CD4-positive, alpha-beta T cell treated with Interleukin-4 for 4 hours (primary cell): Measurements from ENCODE around the gene GJD3.
"Not testable (repeated sequence)": the region's sequence is repeated elsewhere in the genome, so short reads cannot be mapped to it uniquely, and the experiment has no call there.

Experiments used
- DNase-seq: peaks from one replicate; pipeline ENCODE4 v3.0.0-alpha.2; 2020

GJD3 gene

GRCh38 chr17:40364121-40364861 lies at the start of gene GJD3:
TSS of gene GJD3 (minus strand) at chr17:40364737. CDS start at chr17:40363815, 922 bp downstream.
- DNase-seq = no peak

- DNase-seq = not testable (repeated sequence)
These were observed 49.8 kb upstream of the GJD3 start for GRCh38 chr17:40414312-40414711.

- DNase-seq = no peak
These were observed 48.3 kb upstream of the GJD3 start for GRCh38 chr17:40412880-40413279.

- no peak for DNase-seq
These were observed 47.3 kb upstream of the GJD3 start for GRCh38 chr17:40411821-40412220.

- no peak for DNase-seq
These were observed 45.5 kb upstream of the GJD3 start for GRCh38 chr17:40410082-40410481.

GRCh38 chr17:40409540-40409939 lies 45.0 kb upstream of the GJD3 start:
- not testable (repeated sequence) for DNase-seq

GRCh38 chr17:40407460-40407859 lies 42.9 kb upstream of the GJD3 start:
- no peak for DNase-seq

GRCh38 chr17:40404003-40404402 lies 39.5 kb upstream of the GJD3 start:
- no peak for DNase-seq

- peak; percentile 25 for DNase-seq
These were observed 38.1 kb upstream of the GJD3 start for GRCh38 chr17:40402668-40403067.

GRCh38 chr17:40399185-40399584 lies 34.6 kb upstream of the GJD3 start:
- peak; percentile 31 for DNase-seq

GRCh38 chr17:40386555-40386954 lies 22.0 kb upstream of the GJD3 start:
- not testable (repeated sequence) for DNase-seq

- no peak for DNase-seq
These were observed 17.7 kb upstream of the GJD3 start for GRCh38 chr17:40382251-40382650.

GRCh38 chr17:40378966-40379365 lies 14.4 kb upstream of the GJD3 start:
- DNase-seq = no peak

- no peak for DNase-seq
These were observed 13.3 kb upstream of the GJD3 start for GRCh38 chr17:40377832-40378231.

- not testable (repeated sequence) for DNase-seq
These were observed 12.0 kb upstream of the GJD3 start for GRCh38 chr17:40376541-40376940.

- DNase-seq = not testable (repeated sequence)
These were observed 11.2 kb upstream of the GJD3 start for GRCh38 chr17:40375786-40376185.

GRCh38 chr17:40374821-40375498 lies 10.4 kb upstream of the GJD3 start:
- DNase-seq = no peak

GRCh38 chr17:40373999-40374398 lies 9.5 kb upstream of the GJD3 start:
- no peak for DNase-seq

- no peak for DNase-seq
These were observed 8.8 kb upstream of the GJD3 start for GRCh38 chr17:40373324-40373723.

GRCh38 chr17:40372644-40373043 lies 8.1 kb upstream of the GJD3 start:
- DNase-seq = not testable (repeated sequence)

- no peak for DNase-seq
These were observed 7.5 kb upstream of the GJD3 start for GRCh38 chr17:40372031-40372430.

GRCh38 chr17:40371261-40371929 lies 6.9 kb upstream of the GJD3 start:
- peak; percentile 35 for DNase-seq

- DNase-seq = no peak
These were observed 5.4 kb upstream of the GJD3 start for GRCh38 chr17:40369923-40370322.

- DNase-seq = not testable (repeated sequence)
These were observed 3.2 kb upstream of the GJD3 start for GRCh38 chr17:40367728-40368127.
